GM19328 (cell line): ENCODE results near the gene SIN3A.
"Not testable (repeated sequence)": the region's sequence is repeated elsewhere in the genome, so short reads cannot be mapped to it uniquely, and the experiment has no call there.

Source experiments
- ATAC-seq: cut with Tn5 transposase; IDR thresholded peaks from one replicate; pipeline ENCODE4 v1.9.1; 2021; ENCODE audit warnings: mild to moderate bottlenecking, moderate library complexity; ENCODE audit not compliant: unreplicated experiment

SIN3A gene

GRCh38 chr15:75450307-75451201 lies 936 bp downstream of the SIN3A start:
- peak; percentile 16 for ATAC-seq

DNA sequence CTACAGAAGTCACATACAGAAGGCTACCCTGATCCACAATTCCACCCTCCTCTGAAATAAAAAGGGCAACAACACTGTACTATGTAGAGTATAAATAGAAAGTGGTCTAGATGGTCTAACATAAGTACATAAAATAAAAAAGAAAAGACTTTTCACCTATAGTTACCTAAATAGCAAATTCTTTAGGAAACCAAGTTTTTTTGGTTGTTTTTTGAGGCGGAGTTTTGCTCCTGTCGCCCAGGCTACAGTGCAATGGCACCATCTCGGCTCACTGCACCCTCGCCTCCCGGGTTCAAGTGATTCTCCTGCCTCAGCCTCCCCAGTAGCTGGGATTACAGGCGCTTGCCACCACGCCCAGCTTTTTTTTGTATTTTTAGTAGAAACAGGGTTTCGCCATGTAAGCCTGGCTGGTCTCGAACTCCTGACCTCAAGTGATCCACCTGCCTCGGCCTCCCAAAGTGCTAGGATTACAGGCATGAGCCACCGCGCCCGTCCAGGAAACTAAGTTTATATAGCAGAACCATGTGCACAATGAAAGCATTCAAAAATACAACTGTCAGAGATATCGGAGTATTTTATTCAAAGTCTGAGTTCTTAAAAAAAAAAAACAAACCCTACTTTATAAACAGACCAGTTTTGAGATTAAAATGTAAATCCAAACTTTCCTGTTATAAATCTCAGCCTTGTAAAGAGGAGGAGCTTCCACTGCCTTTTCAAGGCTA lies 1.7 kb downstream of the SIN3A start:
- no peak for ATAC-seq

GRCh38 chr15:75448171-75448570 lies 3.3 kb downstream of the SIN3A start:
- not testable (repeated sequence) for ATAC-seq

GRCh38 chr15:75446151-75446550 lies 5.3 kb downstream of the SIN3A start:
- no peak for ATAC-seq

DNA sequence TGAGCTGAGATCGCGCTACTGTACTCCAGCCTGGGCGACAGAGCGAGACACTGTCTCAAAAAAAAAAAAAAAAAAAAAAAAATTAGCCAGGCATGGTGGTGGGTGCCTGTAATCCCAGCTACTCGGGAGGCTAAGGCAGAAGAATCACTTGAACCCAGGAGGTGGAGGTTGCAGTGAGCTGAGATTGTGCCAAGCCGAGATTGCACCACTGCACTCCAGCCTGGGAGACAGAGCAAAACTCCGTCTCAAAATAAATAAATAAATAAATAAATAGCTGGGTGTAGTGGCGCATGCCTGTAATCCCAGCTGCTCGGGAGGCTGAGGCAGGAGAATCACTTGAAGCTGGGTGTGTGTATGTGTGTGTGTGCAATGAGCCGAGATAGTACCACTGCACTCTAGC lies 6.2 kb downstream of the SIN3A start:
- ATAC-seq = not testable (repeated sequence)

DNA sequence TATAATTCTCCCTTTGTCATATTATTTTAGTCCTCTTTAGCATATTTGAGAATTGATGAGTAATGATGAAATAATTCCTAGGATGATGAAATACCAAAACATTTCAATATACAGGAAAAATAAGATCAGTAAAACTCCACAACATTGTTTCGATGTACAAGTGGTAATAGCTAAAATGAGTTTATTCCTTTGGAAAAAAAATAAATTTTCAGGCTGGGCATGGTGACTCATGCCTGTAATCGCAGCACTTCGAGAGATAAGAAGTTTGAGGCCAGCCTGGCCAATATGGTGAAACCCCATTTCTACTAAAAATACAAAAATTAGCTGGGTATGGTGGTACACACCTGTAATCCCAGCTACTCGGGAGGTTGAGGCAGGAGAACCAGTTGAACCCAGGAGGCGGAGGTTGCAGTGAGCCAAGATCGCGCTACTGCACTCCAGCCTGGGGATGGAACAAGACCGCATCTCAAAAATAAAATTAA lies 7.5 kb downstream of the SIN3A start:
- ATAC-seq = not testable (repeated sequence)

DNA sequence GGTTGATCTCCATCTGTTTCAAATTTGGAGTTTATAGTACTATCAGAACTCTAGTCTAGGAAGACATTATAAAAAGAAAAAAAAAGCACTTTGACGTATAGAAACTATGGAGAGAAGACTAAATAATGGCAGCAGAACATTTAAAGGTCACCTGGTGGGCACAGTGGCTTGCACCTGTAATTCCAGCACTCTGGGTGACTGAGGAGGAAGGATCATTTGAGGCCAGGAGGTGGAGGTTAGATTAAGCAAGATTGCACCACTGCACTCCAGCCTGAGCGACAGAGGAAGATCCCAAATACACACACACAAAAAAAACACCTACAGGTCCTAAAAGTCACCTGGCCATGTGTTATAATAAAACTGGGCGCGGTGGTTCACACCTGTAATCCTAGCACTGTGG lies 13.8 kb downstream of the SIN3A start:
- ATAC-seq = no peak

- no peak for ATAC-seq
Observed at GRCh38 chr15:75436881-75437280, 14.6 kb downstream of the SIN3A start.

DNA sequence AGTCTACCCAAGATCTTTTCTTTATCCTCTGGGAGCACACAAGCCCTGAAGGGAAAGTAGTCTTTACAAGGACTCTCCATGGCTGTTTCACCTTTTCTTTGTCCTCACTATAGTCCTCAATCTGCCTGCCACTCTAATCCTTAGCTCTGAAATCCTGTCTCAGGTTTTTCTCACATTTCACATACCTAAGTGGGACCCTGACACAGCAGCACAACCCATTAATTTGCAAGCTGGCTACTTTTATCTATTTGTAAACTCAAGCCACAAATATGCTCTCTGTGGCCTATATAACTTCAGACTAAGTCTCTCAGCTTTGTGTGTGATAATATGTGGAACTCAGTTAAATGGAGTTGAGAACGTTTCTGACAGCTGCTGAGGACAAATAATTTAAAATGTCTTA lies 19.8 kb downstream of the SIN3A start:
- ATAC-seq = no peak

- ATAC-seq = no peak
Observed at GRCh38 chr15:75431270-75431669, 20.2 kb downstream of the SIN3A start.

- ATAC-seq = no peak
Observed at GRCh38 chr15:75430259-75430658, 21.2 kb downstream of the SIN3A start.

DNA sequence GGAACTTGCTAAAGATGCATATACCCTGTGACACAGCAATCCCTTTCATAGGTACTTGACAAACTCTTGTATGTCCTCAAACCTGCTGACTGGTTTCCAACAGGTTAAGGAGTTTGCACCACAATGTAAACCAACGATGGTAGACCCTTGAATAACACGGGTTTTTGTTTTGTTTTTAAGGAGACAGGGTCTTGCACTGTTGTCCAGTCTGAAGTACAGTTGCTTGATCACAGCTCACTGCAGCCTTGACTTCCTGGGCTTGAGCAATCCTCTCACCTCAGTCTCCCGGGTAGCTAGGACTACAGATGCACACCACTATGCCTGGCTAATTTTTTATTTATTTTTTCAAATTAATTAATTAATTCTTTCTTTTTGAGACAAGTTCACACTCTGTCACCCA lies 23.3 kb downstream of the SIN3A start:
- ATAC-seq = no peak

DNA sequence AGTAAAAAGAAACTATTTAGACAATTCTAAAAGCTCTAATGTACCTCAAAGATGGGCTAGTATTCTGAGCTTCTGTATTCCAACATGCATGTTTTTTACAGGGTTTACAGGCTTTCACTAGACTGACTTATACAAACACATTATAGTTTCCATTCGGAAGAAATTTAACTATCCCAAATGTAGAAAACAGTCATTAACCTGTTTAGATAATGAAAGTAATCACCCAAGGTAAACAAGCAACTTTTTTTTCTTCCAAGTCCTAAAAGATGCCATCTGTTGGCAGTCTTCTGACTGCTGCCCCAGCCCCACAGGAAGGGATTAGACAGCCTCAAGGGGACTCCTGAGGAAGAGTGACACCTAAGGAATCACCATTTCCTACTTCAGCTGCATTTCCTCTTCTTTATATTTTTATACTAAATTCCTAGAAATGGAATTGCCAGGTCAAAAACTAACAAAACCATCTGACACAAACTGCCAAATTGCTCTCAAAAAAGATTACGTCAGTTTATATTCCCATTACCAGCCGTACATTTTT lies 25.5 kb downstream of the SIN3A start:
- ATAC-seq = no peak

- no peak for ATAC-seq
Observed at GRCh38 chr15:75422554-75422953, 28.9 kb downstream of the SIN3A start.

DNA sequence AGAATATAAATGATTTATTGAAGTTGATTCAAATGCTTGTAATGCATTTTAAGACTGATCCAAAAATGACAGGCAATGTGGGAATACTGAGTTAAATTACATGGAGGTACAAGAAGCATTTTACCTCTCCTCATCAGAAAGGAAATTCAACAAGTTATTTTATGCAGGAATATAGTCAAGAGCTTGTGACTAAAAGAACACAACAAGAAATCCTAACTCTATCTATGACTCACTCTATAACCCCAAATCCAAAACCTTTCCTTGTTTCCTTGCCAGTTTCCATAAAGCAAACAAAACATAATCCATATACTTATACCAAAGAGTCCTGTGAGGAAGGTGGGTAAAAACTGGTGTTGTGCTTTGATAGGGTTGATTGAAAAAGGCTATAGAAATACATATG lies 30.8 kb downstream of the SIN3A start:
- ATAC-seq = no peak

DNA sequence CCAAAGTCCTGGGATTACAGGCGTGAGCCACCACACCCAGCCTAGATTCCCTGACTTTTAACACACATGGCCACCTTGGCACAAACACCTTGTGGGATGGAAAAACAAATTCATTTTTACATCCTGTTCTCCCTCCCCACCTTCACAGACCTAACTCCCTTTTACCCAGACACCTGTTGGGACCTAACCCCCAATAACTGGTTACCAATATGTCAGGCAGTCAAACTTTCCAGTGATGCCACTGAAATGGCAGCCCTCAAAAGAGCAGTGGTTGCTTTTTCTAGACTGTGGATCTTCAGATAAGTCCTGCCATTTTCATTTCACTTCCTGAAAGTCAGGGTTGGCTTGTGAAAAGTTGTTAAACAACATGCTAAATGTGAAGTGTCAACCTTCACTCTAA lies 34.9 kb downstream of the SIN3A start:
- no peak for ATAC-seq

- ATAC-seq = no peak
Observed at GRCh38 chr15:75410196-75410595, 41.3 kb downstream of the SIN3A start.

- no peak for ATAC-seq
Observed at GRCh38 chr15:75407083-75407482, 44.4 kb downstream of the SIN3A start.

GRCh38 chr15:75403892-75404291 lies 47.6 kb downstream of the SIN3A start:
- no peak for ATAC-seq

GRCh38 chr15:75397494-75397893 lies 54.0 kb downstream of the SIN3A start:
- ATAC-seq = no peak

DNA sequence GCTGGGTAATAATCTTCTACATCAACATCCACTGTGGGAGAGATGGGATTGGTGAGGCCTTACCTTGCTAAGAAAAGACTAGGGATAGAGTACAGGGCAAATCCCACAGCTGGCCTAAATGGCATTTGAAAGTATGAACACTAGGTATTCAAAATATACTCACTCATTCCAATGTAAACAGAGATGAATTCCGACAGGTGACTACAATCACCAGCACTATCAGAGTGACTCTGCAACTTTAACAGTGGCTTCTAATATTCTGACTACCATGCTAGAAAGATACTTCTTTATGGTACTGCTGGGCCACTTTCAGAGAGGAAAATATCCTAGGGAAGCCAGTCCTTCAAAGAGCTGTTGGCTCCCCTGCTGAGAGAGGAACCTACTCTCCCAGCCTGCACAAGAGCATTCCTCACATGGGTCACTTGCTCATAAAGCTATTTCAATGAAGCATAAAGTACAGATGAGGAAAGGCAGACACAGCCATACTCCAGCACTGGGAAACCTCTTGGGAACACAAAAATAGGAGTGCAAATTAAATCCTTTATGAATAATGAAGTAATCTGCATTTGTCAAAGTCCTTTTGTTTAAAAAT lies 61.6 kb downstream of the SIN3A start:
- ATAC-seq = no peak
